GM12878 (cell line): Measurements from ENCODE around the gene PLEKHA1. TPM values are rescaled to one million over a fixed set of nuclear protein-coding genes. Genes with fewer than 3 reads are reported as not detected.

Experiments used
- CREM ChIP-seq: IDR thresholded peaks from 2 replicates; pipeline ENCODE4 v1.6.1; 2014; ENCODE audit warnings: antibody characterized with exemption, low read depth
- HDGF ChIP-seq: fragments of 450-650 bp; IDR thresholded peaks from 2 replicates; pipeline ENCODE4 v1.6.1; 2016; ENCODE audit warnings: antibody characterized with exemption
- NFYA ChIP-seq: IDR thresholded peaks from 2 replicates; pipeline ENCODE4 v1.6.1; 2011; ENCODE audit warnings: low read depth, mild to moderate bottlenecking, low read length, improper control_type of control experiment, borderline replicate concordance
- POLR2AphosphoS2 ChIP-seq: IDR thresholded peaks from 2 replicates; pipeline ENCODE4 v1.6.1; 2011; ENCODE audit warnings: low read depth, mild to moderate bottlenecking, low read length, improper control_type of control experiment, moderate library complexity
- WRNIP1 ChIP-seq: IDR thresholded peaks from 2 replicates; pipeline ENCODE4 v1.6.1; 2011; ENCODE audit warnings: low read depth, low read length, improper control_type of control experiment, borderline replicate concordance
- ZBED1 ChIP-seq: IDR thresholded peaks from 2 replicates; pipeline ENCODE4 v1.6.1; 2016; ENCODE audit warnings: borderline replicate concordance
- polyA plus RNA-seq, 11 experiments: library from polyadenylated mRNA; depleted of rRNA in 4 of 11; unstranded in 6 of 11; stranded (reverse) in 5 of 11; fragments of >200 nt; fragmentation: Nextera tagmentation in 4 of 11; fragmentation: Illumina TruSeq in 1 of 11; extraction: Ambion mirVana in 4 of 11; extraction: Trizol in 1 of 11; gene quantifications; 1 replicate in 1 of 11; 2 replicates in 10 of 11; pipeline versions ENCODE4 v1.2.1 to v1.2.3, GENCODE V29; 2011 to 2016; ENCODE audit warnings: inconsistent platforms in 2 of 11, missing spikeins in 2 of 11, low read depth in 1 of 11
- total RNA-seq, 4 experiments: library from RNA; depleted of rRNA in 3 of 4; stranded (reverse); fragments of >200 nt in 3 of 4; fragmentation: Illumina TruSeq in 1 of 4; extraction: Trizol in 1 of 4; gene quantifications; 2 replicates each; pipeline versions ENCODE4 v1.2.1 to v1.2.3, GENCODE V29; 2013 to 2021
- TF ChIP-seq, protein P1 (sequence below): fragments of 450-650 bp; IDR thresholded peaks from 2 replicates; pipeline ENCODE4 v1.6.1; 2017; ENCODE audit warnings: mild to moderate bottlenecking, moderate library complexity
- TF ChIP-seq, protein P2 (sequence below): fragments of 450-650 bp; IDR thresholded peaks from 2 replicates; pipeline ENCODE4 v1.6.1; 2018; ENCODE audit warnings: borderline replicate concordance, mild to moderate bottlenecking; ENCODE audit not compliant: partially characterized antibody
- TF ChIP-seq, protein P3 (sequence below): IDR thresholded peaks from 2 replicates; pipeline ENCODE4 v1.6.1; 2012; ENCODE audit warnings: improper control_type of control experiment, low read depth, low read length; ENCODE audit not compliant: insufficient replicate concordance
- TF ChIP-seq, protein P4 (sequence below): fragments of 150-350 bp; IDR thresholded peaks from 2 replicates; pipeline ENCODE4 v1.6.1; 2016; ENCODE audit warnings: low read depth, low read length
- TF ChIP-seq, protein P5 (sequence below): fragments of 450-650 bp; IDR thresholded peaks from 2 replicates; pipeline ENCODE4 v1.6.1; 2014; ENCODE audit warnings: mild to moderate bottlenecking

Gene PLEKHA1
- total and polyA plus RNA-seq, 10 of the 15 experiments (the other 5 are each of a cell fraction or from before 2014, with no cell fraction given): 0.15 to 6.0 (median 0.32) TPM

DNA sequence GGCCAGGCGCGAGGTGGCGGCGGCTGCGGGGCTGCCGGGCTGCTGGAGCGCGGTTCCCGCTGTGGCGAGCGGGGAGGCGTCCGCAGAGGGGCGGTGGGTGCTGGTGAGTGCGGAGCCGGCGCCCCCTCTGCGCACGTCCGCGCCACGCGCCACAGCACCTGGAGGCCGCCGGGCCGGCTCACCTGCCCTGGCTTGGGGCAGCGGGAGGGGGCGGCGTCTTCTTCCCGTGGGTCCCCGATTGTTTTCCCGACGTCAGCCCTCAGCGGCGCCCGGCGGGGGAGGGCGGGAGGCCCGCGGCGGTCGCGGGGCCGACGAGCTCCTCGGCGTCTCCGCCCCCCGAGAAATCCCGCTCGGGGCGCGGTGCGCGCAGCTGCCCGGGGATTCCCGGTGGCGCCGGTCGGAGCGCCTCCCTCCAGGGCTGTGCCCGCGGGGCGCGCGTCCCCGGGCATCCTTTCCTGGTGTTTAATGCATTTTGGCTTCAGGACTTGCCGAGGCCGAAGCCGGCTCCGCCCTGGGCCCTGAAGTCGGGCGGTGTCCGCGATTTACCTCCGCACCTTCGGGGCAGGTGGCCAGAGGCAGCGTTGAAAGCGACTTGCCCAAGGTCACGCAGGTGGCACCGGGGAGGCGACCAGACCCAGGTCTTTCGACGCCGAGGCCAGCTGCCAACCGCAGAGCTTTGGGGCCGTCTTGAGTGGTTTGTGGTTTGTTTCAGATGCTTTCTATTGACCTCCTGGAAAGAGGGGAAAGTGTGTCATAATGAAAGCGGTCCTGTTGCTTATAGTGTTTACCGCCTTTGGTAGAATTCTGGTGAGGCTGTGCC, 561 bp downstream of the PLEKHA1 start (continued):
- TF ChIP-seq, protein P1, sequence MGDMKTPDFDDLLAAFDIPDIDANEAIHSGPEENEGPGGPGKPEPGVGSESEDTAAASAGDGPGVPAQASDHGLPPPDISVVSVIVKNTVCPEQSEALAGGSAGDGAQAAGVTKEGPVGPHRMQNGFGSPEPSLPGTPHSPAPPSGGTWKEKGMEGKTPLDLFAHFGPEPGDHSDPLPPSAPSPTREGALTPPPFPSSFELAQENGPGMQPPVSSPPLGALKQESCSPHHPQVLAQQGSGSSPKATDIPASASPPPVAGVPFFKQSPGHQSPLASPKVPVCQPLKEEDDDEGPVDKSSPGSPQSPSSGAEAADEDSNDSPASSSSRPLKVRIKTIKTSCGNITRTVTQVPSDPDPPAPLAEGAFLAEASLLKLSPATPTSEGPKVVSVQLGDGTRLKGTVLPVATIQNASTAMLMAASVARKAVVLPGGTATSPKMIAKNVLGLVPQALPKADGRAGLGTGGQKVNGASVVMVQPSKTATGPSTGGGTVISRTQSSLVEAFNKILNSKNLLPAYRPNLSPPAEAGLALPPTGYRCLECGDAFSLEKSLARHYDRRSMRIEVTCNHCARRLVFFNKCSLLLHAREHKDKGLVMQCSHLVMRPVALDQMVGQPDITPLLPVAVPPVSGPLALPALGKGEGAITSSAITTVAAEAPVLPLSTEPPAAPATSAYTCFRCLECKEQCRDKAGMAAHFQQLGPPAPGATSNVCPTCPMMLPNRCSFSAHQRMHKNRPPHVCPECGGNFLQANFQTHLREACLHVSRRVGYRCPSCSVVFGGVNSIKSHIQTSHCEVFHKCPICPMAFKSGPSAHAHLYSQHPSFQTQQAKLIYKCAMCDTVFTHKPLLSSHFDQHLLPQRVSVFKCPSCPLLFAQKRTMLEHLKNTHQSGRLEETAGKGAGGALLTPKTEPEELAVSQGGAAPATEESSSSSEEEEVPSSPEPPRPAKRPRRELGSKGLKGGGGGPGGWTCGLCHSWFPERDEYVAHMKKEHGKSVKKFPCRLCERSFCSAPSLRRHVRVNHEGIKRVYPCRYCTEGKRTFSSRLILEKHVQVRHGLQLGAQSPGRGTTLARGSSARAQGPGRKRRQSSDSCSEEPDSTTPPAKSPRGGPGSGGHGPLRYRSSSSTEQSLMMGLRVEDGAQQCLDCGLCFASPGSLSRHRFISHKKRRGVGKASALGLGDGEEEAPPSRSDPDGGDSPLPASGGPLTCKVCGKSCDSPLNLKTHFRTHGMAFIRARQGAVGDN: no peak
- TF ChIP-seq, protein P2, sequence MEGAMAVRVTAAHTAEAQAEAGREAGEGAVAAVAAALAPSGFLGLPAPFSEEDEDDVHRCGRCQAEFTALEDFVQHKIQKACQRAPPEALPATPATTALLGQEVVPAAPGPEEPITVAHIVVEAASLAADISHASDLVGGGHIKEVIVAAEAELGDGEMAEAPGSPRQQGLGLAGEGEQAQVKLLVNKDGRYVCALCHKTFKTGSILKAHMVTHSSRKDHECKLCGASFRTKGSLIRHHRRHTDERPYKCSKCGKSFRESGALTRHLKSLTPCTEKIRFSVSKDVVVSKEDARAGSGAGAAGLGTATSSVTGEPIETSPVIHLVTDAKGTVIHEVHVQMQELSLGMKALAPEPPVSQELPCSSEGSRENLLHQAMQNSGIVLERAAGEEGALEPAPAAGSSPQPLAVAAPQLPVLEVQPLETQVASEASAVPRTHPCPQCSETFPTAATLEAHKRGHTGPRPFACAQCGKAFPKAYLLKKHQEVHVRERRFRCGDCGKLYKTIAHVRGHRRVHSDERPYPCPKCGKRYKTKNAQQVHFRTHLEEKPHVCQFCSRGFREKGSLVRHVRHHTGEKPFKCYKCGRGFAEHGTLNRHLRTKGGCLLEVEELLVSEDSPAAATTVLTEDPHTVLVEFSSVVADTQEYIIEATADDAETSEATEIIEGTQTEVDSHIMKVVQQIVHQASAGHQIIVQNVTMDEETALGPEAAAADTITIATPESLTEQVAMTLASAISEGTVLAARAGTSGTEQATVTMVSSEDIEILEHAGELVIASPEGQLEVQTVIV: no peak
- TF ChIP-seq, protein P3, sequence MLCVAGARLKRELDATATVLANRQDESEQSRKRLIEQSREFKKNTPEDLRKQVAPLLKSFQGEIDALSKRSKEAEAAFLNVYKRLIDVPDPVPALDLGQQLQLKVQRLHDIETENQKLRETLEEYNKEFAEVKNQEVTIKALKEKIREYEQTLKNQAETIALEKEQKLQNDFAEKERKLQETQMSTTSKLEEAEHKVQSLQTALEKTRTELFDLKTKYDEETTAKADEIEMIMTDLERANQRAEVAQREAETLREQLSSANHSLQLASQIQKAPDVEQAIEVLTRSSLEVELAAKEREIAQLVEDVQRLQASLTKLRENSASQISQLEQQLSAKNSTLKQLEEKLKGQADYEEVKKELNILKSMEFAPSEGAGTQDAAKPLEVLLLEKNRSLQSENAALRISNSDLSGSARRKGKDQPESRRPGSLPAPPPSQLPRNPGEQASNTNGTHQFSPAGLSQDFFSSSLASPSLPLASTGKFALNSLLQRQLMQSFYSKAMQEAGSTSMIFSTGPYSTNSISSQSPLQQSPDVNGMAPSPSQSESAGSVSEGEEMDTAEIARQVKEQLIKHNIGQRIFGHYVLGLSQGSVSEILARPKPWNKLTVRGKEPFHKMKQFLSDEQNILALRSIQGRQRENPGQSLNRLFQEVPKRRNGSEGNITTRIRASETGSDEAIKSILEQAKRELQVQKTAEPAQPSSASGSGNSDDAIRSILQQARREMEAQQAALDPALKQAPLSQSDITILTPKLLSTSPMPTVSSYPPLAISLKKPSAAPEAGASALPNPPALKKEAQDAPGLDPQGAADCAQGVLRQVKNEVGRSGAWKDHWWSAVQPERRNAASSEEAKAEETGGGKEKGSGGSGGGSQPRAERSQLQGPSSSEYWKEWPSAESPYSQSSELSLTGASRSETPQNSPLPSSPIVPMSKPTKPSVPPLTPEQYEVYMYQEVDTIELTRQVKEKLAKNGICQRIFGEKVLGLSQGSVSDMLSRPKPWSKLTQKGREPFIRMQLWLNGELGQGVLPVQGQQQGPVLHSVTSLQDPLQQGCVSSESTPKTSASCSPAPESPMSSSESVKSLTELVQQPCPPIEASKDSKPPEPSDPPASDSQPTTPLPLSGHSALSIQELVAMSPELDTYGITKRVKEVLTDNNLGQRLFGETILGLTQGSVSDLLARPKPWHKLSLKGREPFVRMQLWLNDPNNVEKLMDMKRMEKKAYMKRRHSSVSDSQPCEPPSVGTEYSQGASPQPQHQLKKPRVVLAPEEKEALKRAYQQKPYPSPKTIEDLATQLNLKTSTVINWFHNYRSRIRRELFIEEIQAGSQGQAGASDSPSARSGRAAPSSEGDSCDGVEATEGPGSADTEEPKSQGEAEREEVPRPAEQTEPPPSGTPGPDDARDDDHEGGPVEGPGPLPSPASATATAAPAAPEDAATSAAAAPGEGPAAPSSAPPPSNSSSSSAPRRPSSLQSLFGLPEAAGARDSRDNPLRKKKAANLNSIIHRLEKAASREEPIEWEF: no peak
- TF ChIP-seq CREM (0 out of 2 replicates have a peak, but pooled peaks have one; percentile 26), POLR2AphosphoS2 (no peak), ZBED1 (peak; percentile 63; the same call in 1 of the 2 replicates), HDGF (no peak), NFYA (no peak), WRNIP1 (no peak)
- TF ChIP-seq, protein P4, sequence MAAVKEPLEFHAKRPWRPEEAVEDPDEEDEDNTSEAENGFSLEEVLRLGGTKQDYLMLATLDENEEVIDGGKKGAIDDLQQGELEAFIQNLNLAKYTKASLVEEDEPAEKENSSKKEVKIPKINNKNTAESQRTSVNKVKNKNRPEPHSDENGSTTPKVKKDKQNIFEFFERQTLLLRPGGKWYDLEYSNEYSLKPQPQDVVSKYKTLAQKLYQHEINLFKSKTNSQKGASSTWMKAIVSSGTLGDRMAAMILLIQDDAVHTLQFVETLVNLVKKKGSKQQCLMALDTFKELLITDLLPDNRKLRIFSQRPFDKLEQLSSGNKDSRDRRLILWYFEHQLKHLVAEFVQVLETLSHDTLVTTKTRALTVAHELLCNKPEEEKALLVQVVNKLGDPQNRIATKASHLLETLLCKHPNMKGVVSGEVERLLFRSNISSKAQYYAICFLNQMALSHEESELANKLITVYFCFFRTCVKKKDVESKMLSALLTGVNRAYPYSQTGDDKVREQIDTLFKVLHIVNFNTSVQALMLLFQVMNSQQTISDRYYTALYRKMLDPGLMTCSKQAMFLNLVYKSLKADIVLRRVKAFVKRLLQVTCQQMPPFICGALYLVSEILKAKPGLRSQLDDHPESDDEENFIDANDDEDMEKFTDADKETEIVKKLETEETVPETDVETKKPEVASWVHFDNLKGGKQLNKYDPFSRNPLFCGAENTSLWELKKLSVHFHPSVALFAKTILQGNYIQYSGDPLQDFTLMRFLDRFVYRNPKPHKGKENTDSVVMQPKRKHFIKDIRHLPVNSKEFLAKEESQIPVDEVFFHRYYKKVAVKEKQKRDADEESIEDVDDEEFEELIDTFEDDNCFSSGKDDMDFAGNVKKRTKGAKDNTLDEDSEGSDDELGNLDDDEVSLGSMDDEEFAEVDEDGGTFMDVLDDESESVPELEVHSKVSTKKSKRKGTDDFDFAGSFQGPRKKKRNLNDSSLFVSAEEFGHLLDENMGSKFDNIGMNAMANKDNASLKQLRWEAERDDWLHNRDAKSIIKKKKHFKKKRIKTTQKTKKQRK: no peak
- TF ChIP-seq, protein P5, sequence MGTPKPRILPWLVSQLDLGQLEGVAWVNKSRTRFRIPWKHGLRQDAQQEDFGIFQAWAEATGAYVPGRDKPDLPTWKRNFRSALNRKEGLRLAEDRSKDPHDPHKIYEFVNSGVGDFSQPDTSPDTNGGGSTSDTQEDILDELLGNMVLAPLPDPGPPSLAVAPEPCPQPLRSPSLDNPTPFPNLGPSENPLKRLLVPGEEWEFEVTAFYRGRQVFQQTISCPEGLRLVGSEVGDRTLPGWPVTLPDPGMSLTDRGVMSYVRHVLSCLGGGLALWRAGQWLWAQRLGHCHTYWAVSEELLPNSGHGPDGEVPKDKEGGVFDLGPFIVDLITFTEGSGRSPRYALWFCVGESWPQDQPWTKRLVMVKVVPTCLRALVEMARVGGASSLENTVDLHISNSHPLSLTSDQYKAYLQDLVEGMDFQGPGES: no peak
